Body of pancreas (tissue), 4 donors: ENCODE measurements around the gene MGAT4B. TPM values are rescaled to one million over a fixed set of nuclear protein-coding genes. Genes with fewer than 3 reads are reported as not detected.
A peak's percentile ranks its signal among the peaks of the same experiment; 100 is the strongest.

Source experiments
- ATAC-seq: fragments of 150-250 bp; one replicate; pipeline ENCODE4 v1.9.1; 2016
- DNase-seq, 4 donors: peaks; one replicate each; pipeline ENCODE4 v3.0.0-alpha.2; 2019
- H3K27ac ChIP-seq, 4 donors: fragments of 200-600 bp; sonication (generic); 1 replicate in 3 of 4; 2 replicates in 1 of 4; pipeline versions ENCODE4 v1.5.1 to v1.6.1; 2016 to 2019; ENCODE audit warnings: mild to moderate bottlenecking in 1 of 4, mixed read lengths in 1 of 4, moderate library complexity in 1 of 4
- H3K27me3 ChIP-seq, 2 donors: fragments of 200-600 bp; sonication (generic); one replicate each; pipeline ENCODE4 v1.6.0; 2016; ENCODE audit warnings: mild to moderate bottlenecking in 1 of 2
- H3K36me3 ChIP-seq, 2 donors: fragments of 200-600 bp; sonication (generic); replicated peaks in 1 of 2; 2 replicates each; pipeline ENCODE4 v1.5.1; 2016; ENCODE audit warnings: low read depth in 2 of 2; ENCODE audit not compliant: insufficient read depth in 1 of 2
- H3K4me1 ChIP-seq: fragments of 200-600 bp; sonication (generic); one replicate; pipeline ENCODE4 v1.6.0; 2016
- H3K4me3 ChIP-seq, 2 donors: fragments of 200-600 bp; sonication (generic); 1 replicate in 1 of 2; 2 replicates in 1 of 2; pipeline ENCODE4 v1.5.1; 2016 to 2019
- H3K9me3 ChIP-seq, 3 donors: fragments of 200-600 bp; sonication (generic); 1 replicate in 2 of 3; 2 replicates in 1 of 3; pipeline ENCODE4 v1.5.1; 2016
- CTCF ChIP-seq, 7 experiments: fragments of 450-650 bp in 4 of 7; fragments of 200-600 bp in 3 of 7; sonication (generic) in 3 of 7; IDR thresholded peaks; one replicate each; pipeline ENCODE4 v1.5.1; 2016 to 2019; ENCODE audit warnings: antibody characterized with exemption in 7 of 7
- POLR2A ChIP-seq, 3 donors: fragments of 450-650 bp; IDR thresholded peaks; one replicate each; pipeline ENCODE4 v1.6.1; 2016; ENCODE audit warnings: antibody characterized with exemption in 3 of 3, mild to moderate bottlenecking in 2 of 3
- WGBS, 2 donors: methylation state at CpG; one replicate each; pipeline ENCODE4 v1.1.5; 2017; 5-methylcytosine and 5-hydroxymethylcytosine counted together
- intact Hi-C: fragments of 100-400 bp; cut with DNase I; formaldehyde crosslinking; loops from one replicate; pipeline ENCODE4 v1.15.1; 2023
- total RNA-seq, 2 donors: library from RNA; depleted of rRNA; stranded (reverse); fragments of >200 nt; gene quantifications; one replicate each; pipeline ENCODE4 v1.1.0, GENCODE V29; 2016

The MGAT4B gene
- total RNA-seq, 2 donors from 2014 or later, result 89.0 to 90.0 TPM

- Histone ChIP-seq H3K4me3 (no peak overlapping the region), H3K9me3 (no peaks in the 10 kb centered on the region), H3K27me3 (no peaks in the 10 kb centered on the region), H3K4me1 (peaks cover 44% of the 10 kb centered on the region), H3K36me3 (peaks cover 27 to 42% of the 10 kb centered on the region in 2 donors), H3K27ac (peak overlapping the region in 1 of 4 donors; percentile 52)
- TF ChIP-seq POLR2A (IDR thresholded peaks at IDR 0.05) (no peak), CTCF (IDR thresholded peaks at IDR 0.05) (no peak)
- WGBS, 2 donors, result 66 to 86% methylated on average over 6 to 9 of the region's 9 CpGs
- no peak for ATAC-seq
- peak in 2 of 4 donors; percentile 16 to 57 for DNase-seq
- intact Hi-C loops, result no loop called here
Measured at GRCh38 chr5:179827680-179828079, 21.0 kb upstream of the MGAT4B start.

GRCh38 chr5:179825655-179826182 is 19.1 kb upstream of the MGAT4B start:
- 78 to 79% methylated on average over 8 to 13 of the region's 13 CpGs for WGBS, 2 donors
- ATAC-seq (no peak), DNase-seq (peak in 1 of 4 donors; percentile 29)
- intact Hi-C loops, result no loop called here
- Histone ChIP-seq H3K4me1 (peaks cover 51% of the 10 kb centered on the region), H3K4me3 (no peak overlapping the region), H3K27me3 (no peaks in the 10 kb centered on the region), H3K36me3 (peaks cover 19 to 30% of the 10 kb centered on the region in 2 donors), H3K27ac (no peak overlapping the region), H3K9me3 (no peaks in the 10 kb centered on the region)
- TF ChIP-seq CTCF (IDR thresholded peaks at IDR 0.05) (peak in 1 of 7 experiments; percentile 4), POLR2A (IDR thresholded peaks at IDR 0.05) (no peak)

GRCh38 chr5:179824745-179825112 is 18.1 kb upstream of the MGAT4B start:
- intact Hi-C loops, result no loop called here
- WGBS, 2 donors, result 46 to 51% methylated on average over 3 of the region's 3 CpGs

DNA sequence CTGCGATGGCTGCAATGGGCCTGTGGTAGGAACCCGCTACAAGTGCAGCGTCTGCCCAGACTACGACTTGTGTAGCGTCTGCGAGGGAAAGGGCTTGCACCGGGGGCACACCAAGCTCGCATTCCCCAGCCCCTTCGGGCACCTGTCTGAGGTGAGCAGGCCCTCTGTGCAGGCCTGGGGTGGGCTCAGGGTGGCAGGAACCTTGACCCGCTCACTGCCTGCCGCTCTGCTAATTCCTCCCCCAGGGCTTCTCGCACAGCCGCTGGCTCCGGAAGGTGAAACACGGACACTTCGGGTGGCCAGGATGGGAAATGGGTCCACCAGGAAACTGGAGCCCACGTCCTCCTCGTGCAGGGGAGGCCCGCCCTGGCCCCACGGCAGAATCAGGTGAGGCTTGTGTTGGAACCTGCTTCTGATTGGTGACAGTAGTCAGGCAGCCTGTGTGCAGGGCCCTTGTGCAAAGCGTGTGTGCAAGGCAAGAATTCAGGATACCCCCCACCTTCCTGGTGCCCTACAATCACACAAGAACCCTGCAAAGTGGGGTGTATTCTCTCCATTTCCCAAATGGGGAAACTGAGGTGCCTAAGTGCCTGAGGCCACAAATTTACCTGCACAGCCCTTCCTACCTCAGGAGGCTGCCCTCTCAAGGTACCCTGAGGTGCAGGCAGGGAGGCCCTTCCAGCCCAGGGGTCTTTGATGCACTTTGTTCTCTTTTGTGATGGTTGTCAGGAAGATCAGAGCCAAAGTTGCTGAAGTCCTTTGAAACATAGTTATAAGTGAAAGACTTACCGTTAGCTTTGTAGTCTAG is 17.5 kb upstream of the MGAT4B start:
- DNase-seq (no peak), ATAC-seq (no peak)
- Histone ChIP-seq H3K36me3 (peaks cover 14 to 26% of the 10 kb centered on the region in 2 donors), H3K4me3 (no peak overlapping the region), H3K9me3 (no peaks in the 10 kb centered on the region), H3K4me1 (peaks cover 64% of the 10 kb centered on the region), H3K27me3 (no peaks in the 10 kb centered on the region), H3K27ac (peak overlapping the region in 1 of 4 donors; percentile 36)
- TF ChIP-seq POLR2A (IDR thresholded peaks at IDR 0.05) (no peak), CTCF (IDR thresholded peaks at IDR 0.05) (no peak)
- WGBS, 2 donors, result 79 to 85% methylated on average over 9 to 17 of the region's 22 CpGs
- intact Hi-C loops, result no loop called here

More at GRCh38 chr5:179824745-179825112, 18.1 kb upstream of the MGAT4B start:
- ATAC-seq, result no peak
- Histone ChIP-seq H3K4me3 (no peak overlapping the region), H3K36me3 (peaks cover 14 to 28% of the 10 kb centered on the region in 2 donors), H3K27me3 (no peaks in the 10 kb centered on the region), H3K9me3 (no peaks in the 10 kb centered on the region), H3K27ac (no peak overlapping the region), H3K4me1 (peaks cover 58% of the 10 kb centered on the region)
- TF ChIP-seq CTCF (IDR thresholded peaks at IDR 0.05) (no peak), POLR2A (IDR thresholded peaks at IDR 0.05) (no peak)
- DNase-seq, result no peak
